ENCODE measurements around the gene SRL. TPM values are rescaled to one million over a fixed set of nuclear protein-coding genes. Genes with fewer than 3 reads are reported as not detected.

SRL gene
- total and polyA plus RNA-seq, 2 experiments from 2014 or later, result not detected

GRCh38 chr16:4283939-4284338 lies 42.1 kb upstream of the SRL start:
- Histone ChIP-seq H4K20me1 (ENCODE audit: insufficient read depth) (no peaks in the 10 kb centered on the region), H2AFZ (no peak overlapping the region), H3K79me2 (ENCODE audit: insufficient read depth) (no peaks in the 10 kb centered on the region), H3K9ac (no peak overlapping the region), H3K27ac (no peak overlapping the region), H3K9me2 (ENCODE audit: insufficient read depth) (no peaks in the 10 kb centered on the region), H3F3A (ENCODE audit: insufficient read depth) (no peaks in the 10 kb centered on the region), H3K4me2 (ENCODE audit: unreplicated experiment) (no peak overlapping the region), H3K27me3 (replicated peaks; ENCODE audit: insufficient read depth) (no peaks in the 10 kb centered on the region), H3K36me3 (ENCODE audit: low read depth) (no peaks in the 10 kb centered on the region), H3K9me3 (ENCODE audit: low read depth) (no peaks in the 10 kb centered on the region), H3K4me3 (no peak overlapping the region), H3K4me1 (ENCODE audit: insufficient read depth) (peaks cover 8% of the 10 kb centered on the region)
- in situ Hi-C loops (cut with MboI), result no loop called here
- peak; percentile 55 for DNase-seq
- WGBS, 2 experiments (ENCODE audit: low coverage in 1 of 2, low lambda C conversion rate in 2 of 2, missing lambda C conversion rate in 2 of 2), result 70 to 77% methylated on average over 2 of the region's 2 CpGs
- TF ChIP-seq EZH2 (IDR thresholded peaks at IDR 0.05; ENCODE audit: insufficient read depth, poor library complexity, severe bottlenecking), result no peak
- no peak for TF ChIP-seq EZH2phosphoT487 (IDR thresholded peaks at IDR 0.05; ENCODE audit: insufficient read depth, low read depth)

GRCh38 chr16:4283441-4283840 lies 41.6 kb upstream of the SRL start:
- Histone ChIP-seq H3K9ac (no peak overlapping the region), H3K36me3 (ENCODE audit: low read depth) (no peaks in the 10 kb centered on the region), H3K9me2 (ENCODE audit: insufficient read depth) (no peaks in the 10 kb centered on the region), H2AFZ (no peak overlapping the region), H3F3A (ENCODE audit: insufficient read depth) (no peaks in the 10 kb centered on the region), H3K4me2 (ENCODE audit: unreplicated experiment) (no peak overlapping the region), H3K27ac (no peak overlapping the region), H3K9me3 (ENCODE audit: low read depth) (no peaks in the 10 kb centered on the region), H4K20me1 (ENCODE audit: insufficient read depth) (no peaks in the 10 kb centered on the region), H3K4me3 (no peak overlapping the region), H3K4me1 (ENCODE audit: insufficient read depth) (peaks cover 3% of the 10 kb centered on the region; the same call in 1 of the 2 replicates), H3K27me3 (replicated peaks; ENCODE audit: insufficient read depth) (no peaks in the 10 kb centered on the region), H3K79me2 (ENCODE audit: insufficient read depth) (no peaks in the 10 kb centered on the region)
- in situ Hi-C loops (cut with MboI), result no loop called here
- TF ChIP-seq EZH2 (IDR thresholded peaks at IDR 0.05; ENCODE audit: insufficient read depth, poor library complexity, severe bottlenecking) (no peak), EZH2phosphoT487 (IDR thresholded peaks at IDR 0.05; ENCODE audit: insufficient read depth, low read depth) (no peak)
- 69 to 72% methylated on average over 8 of the region's 8 CpGs for WGBS, 2 experiments (ENCODE audit: low coverage in 1 of 2, low lambda C conversion rate in 2 of 2, missing lambda C conversion rate in 2 of 2)
- DNase-seq, result no peak

GRCh38 chr16:4280625-4281024 lies 38.7 kb upstream of the SRL start:
- Histone ChIP-seq H3K4me1 (ENCODE audit: insufficient read depth) (no peaks in the 10 kb centered on the region), H3K4me3 (no peak overlapping the region), H3K79me2 (ENCODE audit: insufficient read depth) (no peaks in the 10 kb centered on the region), H3K4me2 (ENCODE audit: unreplicated experiment) (no peak overlapping the region), H3K36me3 (ENCODE audit: low read depth) (no peaks in the 10 kb centered on the region), H3K9me3 (ENCODE audit: low read depth) (no peaks in the 10 kb centered on the region), H3K27ac (no peak overlapping the region), H3K9me2 (ENCODE audit: insufficient read depth) (no peaks in the 10 kb centered on the region), H2AFZ (no peak overlapping the region), H4K20me1 (ENCODE audit: insufficient read depth) (no peaks in the 10 kb centered on the region), H3F3A (ENCODE audit: insufficient read depth) (no peaks in the 10 kb centered on the region), H3K27me3 (replicated peaks; ENCODE audit: insufficient read depth) (no peaks in the 10 kb centered on the region), H3K9ac (no peak overlapping the region)
- in situ Hi-C loops (cut with MboI), result no loop called here
- WGBS, 2 experiments (ENCODE audit: low coverage in 1 of 2, low lambda C conversion rate in 2 of 2, missing lambda C conversion rate in 2 of 2), result 90 to 97% methylated on average over 2 of the region's 2 CpGs
- no peak for TF ChIP-seq EZH2phosphoT487 (IDR thresholded peaks at IDR 0.05; ENCODE audit: insufficient read depth, low read depth)
- TF ChIP-seq EZH2 (IDR thresholded peaks at IDR 0.05; ENCODE audit: insufficient read depth, poor library complexity, severe bottlenecking), result no peak
- no peak for DNase-seq

GRCh38 chr16:4277987-4278513 lies 36.2 kb upstream of the SRL start:
- Histone ChIP-seq H3K9me3 (ENCODE audit: low read depth) (no peaks in the 10 kb centered on the region), H3F3A (ENCODE audit: insufficient read depth) (no peaks in the 10 kb centered on the region), H3K9ac (no peak overlapping the region), H3K4me3 (no peak overlapping the region), H3K79me2 (ENCODE audit: insufficient read depth) (no peaks in the 10 kb centered on the region), H3K4me2 (ENCODE audit: unreplicated experiment) (no peak overlapping the region), H3K4me1 (ENCODE audit: insufficient read depth) (peaks cover 4% of the 10 kb centered on the region; the same call in 1 of the 2 replicates), H4K20me1 (ENCODE audit: insufficient read depth) (no peaks in the 10 kb centered on the region), H2AFZ (no peak overlapping the region), H3K9me2 (ENCODE audit: insufficient read depth) (no peaks in the 10 kb centered on the region), H3K27ac (no peak overlapping the region), H3K36me3 (ENCODE audit: low read depth) (no peaks in the 10 kb centered on the region), H3K27me3 (replicated peaks; ENCODE audit: insufficient read depth) (no peaks in the 10 kb centered on the region)
- in situ Hi-C loops (cut with MboI), result no loop called here
- WGBS, 2 experiments (ENCODE audit: low coverage in 1 of 2, low lambda C conversion rate in 2 of 2, missing lambda C conversion rate in 2 of 2), result 75 to 80% methylated on average over 2 of the region's 2 CpGs
- DNase-seq, result no peak
- no peak for TF ChIP-seq EZH2 (IDR thresholded peaks at IDR 0.05; ENCODE audit: insufficient read depth, poor library complexity, severe bottlenecking)
- TF ChIP-seq EZH2phosphoT487 (IDR thresholded peaks at IDR 0.05; ENCODE audit: insufficient read depth, low read depth), result no peak

GRCh38 chr16:4275861-4276260 lies 34.0 kb upstream of the SRL start:
- no peak for TF ChIP-seq EZH2 (IDR thresholded peaks at IDR 0.05; ENCODE audit: insufficient read depth, poor library complexity, severe bottlenecking)
- TF ChIP-seq EZH2phosphoT487 (IDR thresholded peaks at IDR 0.05; ENCODE audit: insufficient read depth, low read depth), result no peak
- H3K36me3 ChIP-seq (ENCODE audit: low read depth), result no peaks in the 10 kb centered on the region
- in situ Hi-C loops (cut with MboI), result no loop called here
- H3F3A ChIP-seq (ENCODE audit: insufficient read depth), result no peaks in the 10 kb centered on the region
- no peak overlapping the region for H3K4me3 ChIP-seq
- peaks cover 7% of the 10 kb centered on the region for H3K79me2 ChIP-seq (ENCODE audit: insufficient read depth)
- no peak overlapping the region for H3K9ac ChIP-seq
- H3K27me3 ChIP-seq (replicated peaks; ENCODE audit: insufficient read depth), result no peaks in the 10 kb centered on the region
- H3K9me3 ChIP-seq (ENCODE audit: low read depth), result no peaks in the 10 kb centered on the region
- peaks cover 4% of the 10 kb centered on the region; the same call in 1 of the 2 replicates for H3K4me1 ChIP-seq (ENCODE audit: insufficient read depth)
- H3K4me2 ChIP-seq (ENCODE audit: unreplicated experiment), result no peak overlapping the region
- H3K27ac ChIP-seq, result no peak overlapping the region
- H4K20me1 ChIP-seq (ENCODE audit: insufficient read depth), result no peaks in the 10 kb centered on the region
- no peaks in the 10 kb centered on the region for H3K9me2 ChIP-seq (ENCODE audit: insufficient read depth)
- no peak for DNase-seq
- 83 to 90% methylated on average over 6 of the region's 6 CpGs for WGBS, 2 experiments (ENCODE audit: low coverage in 1 of 2, low lambda C conversion rate in 2 of 2, missing lambda C conversion rate in 2 of 2)
- H2AFZ ChIP-seq, result no peak overlapping the region

All from GM23248 (cell line).